ENCODE results near the gene STAT5B. TPM values are rescaled to one million over a fixed set of nuclear protein-coding genes. Genes with fewer than 3 reads are reported as not detected.

STAT5B gene
- total and polyA plus RNA-seq, 9 of the 15 experiments (the other 6 are each of a cell fraction or from before 2014, with no cell fraction given) = 20.8 to 176 (median 92.4) TPM

- TF ChIP-seq ZMIZ1 (IDR thresholded peaks at IDR 0.05; ENCODE audit: low read depth in 2 of 2, low read length in 2 of 2) (no peak), ZBTB2 (IDR thresholded peaks at IDR 0.05) (no peak), ELF1 (tag; IDR thresholded peaks at IDR 0.05) (peak; percentile 7; the same call in 1 of the 2 replicates), POLR2H (tag; IDR thresholded peaks at IDR 0.05; ENCODE audit: low read depth) (0 out of 2 replicates have a peak, but pooled peaks have one; percentile 42), ILF3 (IDR thresholded peaks at IDR 0.05; ENCODE audit: borderline replicate concordance) (0 out of 2 replicates have a peak, but pooled peaks have one; percentile 25), ZC3H8 (IDR thresholded peaks at IDR 0.05) (peak; percentile 10; the same call in 1 of the 2 replicates)
- ATAC-seq = no peak
- BruUV-seq (replicated peaks) = no TSS peak
- H3K36me3 ChIP-seq (ENCODE audit: control insufficient read depth, insufficient read depth, low read length) = peaks cover 81% of the 10 kb centered on the region
- ChIA-PET POLR2A (interaction anchor here (0.8 to 2.8 kb wide), 11 partner anchors 9 to 214 kb away, joined by 3 to 13 read pairs (median 4); no protein-coding TSS in a partner anchor), CTCF (ENCODE audit: low intra/inter-chr PET ratio) (interaction anchor here (0.6 to 1.1 kb wide), 2 partner anchors 10 to 496 kb away, joined by 3 read pairs; no protein-coding TSS in a partner anchor)
- H3K79me2 ChIP-seq (ENCODE audit: control insufficient read depth, insufficient read depth, low read length) = peaks cover 68% of the 10 kb centered on the region
- in situ Hi-C loops (cut with MboI) (no loop called here), intact Hi-C loops (cut with micrococcal nuclease) (loop anchor here (2.0 to 10.0 kb wide), 2 partner anchors 27 to 89 kb away; no protein-coding TSS in a partner anchor)
- 0% methylated on average over 4 of the region's 4 CpGs for WGBS (ENCODE audit: insufficient coverage, low coverage, missing lambda C conversion rate)
- H3K9ac ChIP-seq (ENCODE audit: insufficient read depth in 1 of 2, low read depth in 2 of 2, low read length in 2 of 2) = peak overlapping the region; percentile 79 to 100; a peak in 3 of 4 replicates
- DNase-seq (ENCODE audit: extremely low read depth in 1 of 4, low spot score in 3 of 4) = peak in 1 of 4 experiments; percentile 56
- no peaks in the 10 kb centered on the region for H3K9me3 ChIP-seq (replicated peaks; ENCODE audit: control insufficient read depth, insufficient read depth, low read depth, low read length)
- H3K4me1 ChIP-seq (replicated peaks in 1 of 2; ENCODE audit: control insufficient read depth in 2 of 2, insufficient read depth in 2 of 2, low read length in 2 of 2) = peaks cover 88 to 90% of the 10 kb centered on the region in 2 experiments
- H3K27ac ChIP-seq (ENCODE audit: extremely low read depth, low read depth, low read length) = peak overlapping the region; percentile 100
- H3K4me2 ChIP-seq (ENCODE audit: insufficient read depth, low read length) = peak overlapping the region; percentile 69
- FAIRE-seq = no peak
- H3K9me1 ChIP-seq (ENCODE audit: control insufficient read depth, insufficient read depth, low read length) = no peaks in the 10 kb centered on the region
- H4K20me1 ChIP-seq (replicated peaks; ENCODE audit: control insufficient read depth, insufficient read depth, low read length) = no peaks in the 10 kb centered on the region
- H3K27me3 ChIP-seq (ENCODE audit: control insufficient read depth in 2 of 2, insufficient read depth in 2 of 2, low read length in 2 of 2) = no peaks in the 10 kb centered on the region
- no peak overlapping the region for H3K4me3 ChIP-seq
- no peak overlapping the region for H2AFZ ChIP-seq (ENCODE audit: low read depth, low read length)
Measured at GRCh38 chr17:42313389-42313772, 37.2 kb upstream of the STAT5B start.

Measured in K562 (cell line).